ENCODE data around the gene CXXC5.

DNA sequence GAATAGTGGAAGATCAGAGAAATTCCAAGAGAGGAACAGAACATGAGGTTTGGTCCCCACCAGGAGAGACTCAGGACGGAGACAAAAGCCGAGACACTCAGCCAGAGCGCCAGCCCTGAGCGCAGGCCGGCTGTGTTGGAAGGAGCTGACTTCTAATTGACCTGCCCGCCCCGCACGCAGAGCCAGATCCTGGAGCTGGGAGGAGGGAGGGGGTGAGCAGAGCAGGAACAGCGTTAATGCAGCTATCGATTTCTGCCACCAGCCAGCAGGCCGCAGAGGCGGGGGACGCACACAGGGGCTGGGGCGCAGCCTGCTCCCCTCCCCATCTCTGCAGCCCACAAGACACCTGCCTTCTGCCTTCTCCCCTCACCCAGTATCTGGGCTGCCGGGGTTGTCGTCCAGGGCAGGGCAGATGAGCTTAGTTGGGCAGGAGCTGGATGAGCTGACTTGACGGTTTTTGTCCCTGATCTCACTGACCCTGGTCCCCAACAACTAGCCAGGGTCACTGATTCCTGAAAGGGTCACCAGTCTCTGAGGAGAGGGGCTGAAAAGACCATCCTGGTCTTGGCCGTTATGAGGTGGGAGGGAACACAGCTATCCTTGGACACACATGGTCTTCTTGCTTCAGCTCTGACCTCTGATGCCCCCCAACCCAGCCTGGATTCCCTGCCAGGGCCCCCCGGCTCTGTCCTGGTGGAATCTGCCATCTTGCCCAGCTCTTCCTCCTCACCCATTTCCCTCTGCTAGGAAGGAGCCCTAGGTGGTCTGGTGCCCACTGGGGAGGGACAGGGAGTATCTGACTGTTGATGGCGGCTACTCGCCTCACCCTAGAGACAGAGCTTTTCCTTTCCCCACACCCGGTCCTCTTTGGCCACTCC, 29.8 kb downstream of the CXXC5 start:
- TF ChIP-seq, protein P1, sequence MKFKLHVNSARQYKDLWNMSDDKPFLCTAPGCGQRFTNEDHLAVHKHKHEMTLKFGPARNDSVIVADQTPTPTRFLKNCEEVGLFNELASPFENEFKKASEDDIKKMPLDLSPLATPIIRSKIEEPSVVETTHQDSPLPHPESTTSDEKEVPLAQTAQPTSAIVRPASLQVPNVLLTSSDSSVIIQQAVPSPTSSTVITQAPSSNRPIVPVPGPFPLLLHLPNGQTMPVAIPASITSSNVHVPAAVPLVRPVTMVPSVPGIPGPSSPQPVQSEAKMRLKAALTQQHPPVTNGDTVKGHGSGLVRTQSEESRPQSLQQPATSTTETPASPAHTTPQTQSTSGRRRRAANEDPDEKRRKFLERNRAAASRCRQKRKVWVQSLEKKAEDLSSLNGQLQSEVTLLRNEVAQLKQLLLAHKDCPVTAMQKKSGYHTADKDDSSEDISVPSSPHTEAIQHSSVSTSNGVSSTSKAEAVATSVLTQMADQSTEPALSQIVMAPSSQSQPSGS (CRISPR knock-in tag; IDR thresholded peaks at IDR 0.05), result no peak
- no peak for TF ChIP-seq CAMTA2 (CRISPR knock-in tag; conservative IDR thresholded peaks at IDR 0.05)

Measured in K562 (cell line).